ENCODE data around the gene UTS2.

Gene UTS2

DNA sequence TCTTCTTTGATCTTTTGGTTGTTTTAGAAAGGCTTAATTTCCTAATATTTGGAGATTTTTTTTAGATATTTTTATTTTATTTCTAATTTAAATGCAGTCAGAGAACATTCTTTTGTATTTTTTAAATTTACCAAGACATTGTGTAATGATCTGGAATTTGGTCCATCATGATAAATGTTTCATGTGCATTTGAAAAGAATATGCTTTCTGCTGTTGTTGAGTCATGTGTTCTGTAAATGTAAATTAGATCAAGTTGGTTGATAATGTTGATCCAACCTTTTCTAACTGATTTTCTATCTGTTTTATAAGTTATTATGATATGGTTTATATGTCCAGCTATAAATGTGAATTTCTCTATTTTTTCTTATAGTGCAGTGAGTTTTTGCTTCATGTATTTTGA lies 19.8 kb downstream of the UTS2 start:
- Histone ChIP-seq H3K27ac (ENCODE audit: low read length) (no peak overlapping the region), H3K4me1 (ENCODE audit: insufficient read depth, low read length) (no peaks in the 10 kb centered on the region), H3K9ac (ENCODE audit: low read depth, low read length) (no peak overlapping the region), H3K4me3 (ENCODE audit: low read length) (no peak overlapping the region), H3K36me3 (ENCODE audit: insufficient read depth, low read depth, low read length) (peaks cover 40% of the 10 kb centered on the region), H3K27me3 (ENCODE audit: insufficient read depth, low read length) (no peaks in the 10 kb centered on the region), H3K9me3 (ENCODE audit: insufficient read depth, low read depth, low read length) (peaks cover 4% of the 10 kb centered on the region; the same call in 1 of the 2 replicates)

DNA sequence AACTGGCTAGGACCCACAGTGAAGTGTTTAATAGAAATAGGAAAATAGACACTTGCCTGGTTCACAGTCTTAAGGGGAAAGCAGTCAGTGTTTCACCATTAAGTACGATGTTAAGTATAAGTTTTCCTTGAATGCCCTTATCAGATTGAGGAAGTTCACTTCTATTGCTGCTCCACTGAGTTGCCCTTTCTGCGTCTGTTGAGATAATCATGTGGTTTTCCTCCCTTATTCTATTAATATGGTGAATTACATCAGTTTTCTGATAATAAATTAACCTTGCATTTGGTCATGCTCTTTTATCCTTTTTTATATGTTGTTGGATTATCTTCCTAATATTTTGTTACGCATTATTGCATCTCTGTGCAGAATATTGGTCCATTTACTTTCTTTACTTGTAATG lies 21.4 kb downstream of the UTS2 start:
- no peaks in the 10 kb centered on the region for H3K9me3 ChIP-seq (ENCODE audit: insufficient read depth, low read depth, low read length)
- H3K36me3 ChIP-seq (ENCODE audit: insufficient read depth, low read depth, low read length): peaks cover 36% of the 10 kb centered on the region
- H3K27me3 ChIP-seq (ENCODE audit: insufficient read depth, low read length): no peaks in the 10 kb centered on the region
- no peak overlapping the region for H3K4me3 ChIP-seq (ENCODE audit: low read length)
- H3K27ac ChIP-seq (ENCODE audit: low read length): no peak overlapping the region
- no peaks in the 10 kb centered on the region for H3K4me1 ChIP-seq (ENCODE audit: insufficient read depth, low read length)
- H3K9ac ChIP-seq (ENCODE audit: low read depth, low read length): no peak overlapping the region

DNA sequence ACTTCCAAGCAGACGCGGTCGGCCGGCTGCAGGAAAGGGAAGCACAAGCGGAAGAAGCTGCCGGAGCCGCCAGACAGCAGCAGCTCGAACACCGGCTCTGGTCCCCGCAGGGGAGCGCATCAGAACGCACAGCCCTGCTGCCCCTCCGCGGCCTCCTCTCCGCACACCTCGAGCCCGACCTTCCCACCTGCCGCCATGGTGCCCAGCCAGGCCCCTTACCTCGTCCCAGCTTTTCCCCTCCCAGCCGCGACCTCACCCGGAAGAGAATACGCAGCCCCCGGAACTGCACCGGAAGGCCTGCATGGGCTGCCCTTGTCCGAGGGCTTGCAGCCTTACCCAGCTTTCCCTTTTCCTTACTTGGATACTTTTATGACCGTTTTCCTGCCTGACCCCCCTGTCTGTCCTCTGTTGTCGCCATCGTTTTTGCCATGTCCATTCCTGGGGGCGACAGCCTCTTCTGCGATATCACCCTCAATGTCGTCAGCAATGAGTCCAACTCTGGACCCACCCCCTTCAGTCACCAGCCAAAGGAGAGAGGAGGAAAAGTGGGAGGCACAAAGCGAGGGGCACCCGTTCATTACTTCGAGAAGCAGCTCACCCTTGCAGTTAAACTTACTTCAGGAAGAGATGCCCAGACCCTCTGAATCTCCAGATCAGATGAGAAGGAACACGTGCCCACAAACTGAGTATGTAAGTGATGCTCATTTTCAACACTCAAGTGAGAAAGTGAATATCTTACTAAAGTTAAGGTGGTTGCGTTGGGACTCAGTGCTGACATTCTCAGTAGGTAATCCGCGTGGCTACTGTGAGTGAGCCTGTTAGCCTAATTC lies 25.5 kb downstream of the UTS2 start:
- Histone ChIP-seq H3K9ac (ENCODE audit: low read depth, low read length) (no peak overlapping the region), H3K27ac (ENCODE audit: low read length) (no peak overlapping the region), H3K9me3 (ENCODE audit: insufficient read depth, low read depth, low read length) (no peaks in the 10 kb centered on the region), H3K27me3 (ENCODE audit: insufficient read depth, low read length) (no peaks in the 10 kb centered on the region), H3K36me3 (ENCODE audit: insufficient read depth, low read depth, low read length) (peaks cover 36% of the 10 kb centered on the region), H3K4me3 (ENCODE audit: low read length) (no peak overlapping the region), H3K4me1 (ENCODE audit: insufficient read depth, low read length) (no peaks in the 10 kb centered on the region)

DNA sequence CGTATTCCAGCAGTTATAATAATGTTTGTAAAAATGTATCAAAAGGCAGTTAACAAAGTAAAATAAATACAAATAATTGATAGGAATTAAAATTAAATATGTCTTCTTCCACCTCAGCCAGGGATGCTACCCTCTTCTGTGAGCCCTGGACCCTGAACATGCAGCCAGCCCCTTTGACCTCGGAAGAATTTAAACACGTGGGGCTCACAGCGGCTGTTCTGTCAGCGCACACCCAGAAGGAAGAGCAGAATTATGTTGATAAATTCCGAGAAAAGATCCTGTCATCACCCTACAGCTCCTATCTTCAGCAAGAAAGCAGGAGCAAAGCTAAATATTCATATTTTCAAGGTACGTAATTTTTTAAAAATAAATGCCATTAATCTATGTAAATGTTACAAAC lies 26.5 kb downstream of the UTS2 start:
- H3K4me3 ChIP-seq (ENCODE audit: low read length): no peak overlapping the region
- H3K9ac ChIP-seq (ENCODE audit: low read depth, low read length): no peak overlapping the region

DNA sequence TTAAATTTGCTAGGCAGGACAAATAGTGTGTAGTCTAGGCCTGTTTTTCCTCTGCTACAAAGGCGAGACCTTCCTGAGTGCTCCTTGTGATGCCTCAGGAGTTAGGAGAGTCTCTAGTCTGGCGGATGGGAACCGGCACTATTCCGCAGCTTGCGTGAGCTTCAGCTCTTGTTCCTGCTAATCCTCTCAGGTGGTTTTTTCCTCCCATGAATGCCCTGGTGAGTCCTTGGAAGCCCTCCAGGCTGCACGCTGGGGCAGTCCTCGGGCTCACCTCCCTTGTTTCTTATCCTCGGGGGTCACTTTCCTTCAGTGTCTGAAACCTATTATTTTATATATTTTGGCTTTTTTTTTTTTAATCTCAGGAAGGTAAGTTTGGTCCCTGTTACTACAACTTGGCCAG lies 28.2 kb downstream of the UTS2 start:
- no peaks in the 10 kb centered on the region for H3K4me1 ChIP-seq (ENCODE audit: insufficient read depth, low read length)
- no peaks in the 10 kb centered on the region for H3K27me3 ChIP-seq (ENCODE audit: insufficient read depth, low read length)
- no peak overlapping the region for H3K27ac ChIP-seq (ENCODE audit: low read length)
- no peak overlapping the region for H3K4me3 ChIP-seq (ENCODE audit: low read length)
- peaks cover 45% of the 10 kb centered on the region for H3K36me3 ChIP-seq (ENCODE audit: insufficient read depth, low read depth, low read length)
- H3K9me3 ChIP-seq (ENCODE audit: insufficient read depth, low read depth, low read length): no peaks in the 10 kb centered on the region
- no peak overlapping the region for H3K9ac ChIP-seq (ENCODE audit: low read depth, low read length)

More for the DNA sequence above, 26.5 kb downstream of the UTS2 start:
- H3K27ac ChIP-seq (ENCODE audit: low read length): no peak overlapping the region
- H3K27me3 ChIP-seq (ENCODE audit: insufficient read depth, low read length): no peaks in the 10 kb centered on the region
- no peaks in the 10 kb centered on the region for H3K4me1 ChIP-seq (ENCODE audit: insufficient read depth, low read length)
- peaks cover 37% of the 10 kb centered on the region for H3K36me3 ChIP-seq (ENCODE audit: insufficient read depth, low read depth, low read length)
- no peaks in the 10 kb centered on the region for H3K9me3 ChIP-seq (ENCODE audit: insufficient read depth, low read depth, low read length)

DNA sequence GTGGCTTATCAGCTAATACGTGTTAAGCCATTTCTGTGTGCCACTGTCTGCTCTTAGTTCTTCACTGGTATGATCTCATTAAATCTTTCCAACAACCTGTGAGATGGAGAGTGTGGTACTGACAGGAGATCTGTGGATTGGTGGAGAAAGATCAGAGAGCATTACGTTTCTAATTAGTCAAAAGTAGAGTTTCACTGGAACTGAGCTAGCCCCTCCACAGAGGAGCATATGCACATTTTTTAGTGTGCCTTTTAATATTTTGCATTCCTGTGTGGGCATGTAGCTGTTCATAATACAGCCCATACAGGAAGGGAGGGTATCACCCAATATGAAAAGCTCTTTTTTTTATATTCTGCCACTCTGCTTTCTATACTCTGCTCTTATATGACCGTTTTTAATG lies 31.6 kb downstream of the UTS2 start:
- H3K4me3 ChIP-seq (ENCODE audit: low read length): no peak overlapping the region
- no peaks in the 10 kb centered on the region for H3K27me3 ChIP-seq (ENCODE audit: insufficient read depth, low read length)
- no peak overlapping the region for H3K9ac ChIP-seq (ENCODE audit: low read depth, low read length)
- no peaks in the 10 kb centered on the region for H3K9me3 ChIP-seq (ENCODE audit: insufficient read depth, low read depth, low read length)
- H3K36me3 ChIP-seq (ENCODE audit: insufficient read depth, low read depth, low read length): peaks cover 32% of the 10 kb centered on the region
- H3K4me1 ChIP-seq (ENCODE audit: insufficient read depth, low read length): no peaks in the 10 kb centered on the region
- H3K27ac ChIP-seq (ENCODE audit: low read length): no peak overlapping the region

DNA sequence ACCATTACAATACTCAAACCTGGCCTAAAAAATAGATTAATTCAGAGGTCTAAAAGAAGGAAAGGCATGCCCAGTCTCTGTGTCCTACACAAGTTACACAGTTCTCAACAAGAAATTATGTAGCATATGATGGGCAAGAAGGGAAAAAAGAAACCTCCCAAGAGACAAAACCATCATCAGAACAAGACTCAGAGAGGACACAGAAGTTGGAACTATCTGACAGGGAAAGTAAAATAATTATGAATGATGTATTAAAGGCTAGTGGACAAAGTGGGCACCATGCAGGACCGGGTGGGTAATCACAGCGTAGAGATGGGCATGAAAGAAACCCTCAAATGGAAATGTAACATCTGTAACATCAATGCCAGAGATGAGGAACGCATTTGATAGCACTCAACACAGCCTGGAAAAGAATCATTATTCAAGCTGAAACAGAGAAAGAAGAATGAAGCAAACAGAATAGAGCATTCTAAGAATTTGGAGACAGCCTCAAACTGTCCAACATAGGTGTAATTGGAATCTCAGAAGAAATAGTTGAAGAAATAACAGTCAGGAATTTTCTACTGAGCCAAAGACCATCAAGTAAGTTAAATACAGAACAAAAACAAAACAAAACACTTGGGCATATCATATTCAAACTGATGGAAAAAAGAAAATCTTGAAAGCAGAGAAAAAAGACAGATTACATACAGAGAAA lies 39.0 kb downstream of the UTS2 start:
- no peak overlapping the region for H3K27ac ChIP-seq (ENCODE audit: low read length)
- H3K9me3 ChIP-seq (ENCODE audit: insufficient read depth, low read depth, low read length): peaks cover 18% of the 10 kb centered on the region
- no peaks in the 10 kb centered on the region for H3K27me3 ChIP-seq (ENCODE audit: insufficient read depth, low read length)
- no peaks in the 10 kb centered on the region for H3K4me1 ChIP-seq (ENCODE audit: insufficient read depth, low read length)
- H3K4me3 ChIP-seq (ENCODE audit: low read length): no peak overlapping the region
- peaks cover 39% of the 10 kb centered on the region for H3K36me3 ChIP-seq (ENCODE audit: insufficient read depth, low read depth, low read length)
- H3K9ac ChIP-seq (ENCODE audit: low read depth, low read length): no peak overlapping the region

DNA sequence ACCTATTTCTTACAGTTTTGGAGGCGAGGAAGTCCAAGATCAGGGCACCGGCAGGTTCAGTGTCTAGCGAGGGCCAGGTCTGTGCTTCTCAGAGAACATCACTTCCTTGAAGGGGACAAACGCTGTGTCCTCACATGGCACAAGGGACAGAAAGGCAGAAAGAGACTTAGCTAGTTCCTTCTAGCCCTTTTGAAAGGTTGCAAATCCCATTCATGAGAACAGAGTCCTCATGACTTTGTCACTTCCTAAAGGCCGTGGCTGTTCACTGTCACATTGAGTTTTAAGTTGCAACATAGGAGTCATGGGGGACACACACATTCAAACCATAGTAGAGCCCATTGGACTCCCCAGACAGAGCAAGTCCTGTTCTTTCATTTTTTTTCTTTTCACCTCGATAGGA lies 41.4 kb downstream of the UTS2 start:
- Histone ChIP-seq H3K4me1 (ENCODE audit: insufficient read depth, low read length) (no peaks in the 10 kb centered on the region), H3K4me3 (ENCODE audit: low read length) (no peak overlapping the region), H3K9ac (ENCODE audit: low read depth, low read length) (no peak overlapping the region), H3K27ac (ENCODE audit: low read length) (no peak overlapping the region), H3K27me3 (ENCODE audit: insufficient read depth, low read length) (no peaks in the 10 kb centered on the region), H3K36me3 (ENCODE audit: insufficient read depth, low read depth, low read length) (peaks cover 44% of the 10 kb centered on the region), H3K9me3 (ENCODE audit: insufficient read depth, low read depth, low read length) (peaks cover 18% of the 10 kb centered on the region)

DNA sequence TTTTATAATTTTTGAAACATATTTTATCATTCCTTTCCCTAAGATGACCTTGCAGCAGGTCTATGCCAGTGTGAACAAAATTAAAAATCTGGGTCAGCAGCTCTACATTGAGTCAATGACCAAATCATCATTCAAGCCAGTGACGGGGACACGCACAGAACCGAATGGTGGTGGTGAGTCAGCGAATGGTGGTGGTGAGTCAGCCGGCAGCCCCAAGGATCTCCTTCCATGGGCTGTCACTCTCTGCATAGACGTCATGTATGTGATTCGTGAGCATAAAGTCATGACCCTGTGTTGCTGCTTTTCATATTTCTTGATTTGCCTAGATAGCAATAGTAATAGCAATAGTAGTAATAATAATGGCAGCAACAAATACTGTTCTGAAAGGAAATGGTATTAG lies 42.5 kb downstream of the UTS2 start:
- no peaks in the 10 kb centered on the region for H3K27me3 ChIP-seq (ENCODE audit: insufficient read depth, low read length)
- H3K27ac ChIP-seq (ENCODE audit: low read length): no peak overlapping the region
- peaks cover 44% of the 10 kb centered on the region for H3K36me3 ChIP-seq (ENCODE audit: insufficient read depth, low read depth, low read length)
- H3K9ac ChIP-seq (ENCODE audit: low read depth, low read length): no peak overlapping the region
- H3K9me3 ChIP-seq (ENCODE audit: insufficient read depth, low read depth, low read length): peaks cover 18% of the 10 kb centered on the region
- no peak overlapping the region for H3K4me3 ChIP-seq (ENCODE audit: low read length)
- H3K4me1 ChIP-seq (ENCODE audit: insufficient read depth, low read length): no peaks in the 10 kb centered on the region

DNA sequence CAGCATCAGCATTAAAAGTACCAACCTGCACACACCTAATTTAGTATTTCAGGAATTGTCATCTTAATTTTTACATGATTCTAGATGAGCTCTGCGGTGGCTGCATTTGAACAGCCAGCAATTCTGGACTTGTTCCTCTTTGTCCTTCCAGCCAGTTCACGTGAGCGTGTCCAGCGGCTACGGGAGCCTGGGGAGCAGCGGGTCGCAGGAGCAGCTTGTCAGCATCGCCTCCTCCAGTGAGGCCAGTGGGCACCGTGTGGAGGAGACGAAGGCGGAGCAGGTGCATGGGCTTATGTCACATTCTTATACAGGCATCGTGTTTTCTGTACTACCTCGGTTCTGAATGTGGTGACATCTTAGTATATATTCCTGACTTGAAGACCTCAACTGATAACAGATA lies 43.1 kb downstream of the UTS2 start:
- Histone ChIP-seq H3K4me3 (ENCODE audit: low read length) (no peak overlapping the region), H3K36me3 (ENCODE audit: insufficient read depth, low read depth, low read length) (peaks cover 44% of the 10 kb centered on the region), H3K9me3 (ENCODE audit: insufficient read depth, low read depth, low read length) (peaks cover 18% of the 10 kb centered on the region), H3K9ac (ENCODE audit: low read depth, low read length) (no peak overlapping the region), H3K4me1 (ENCODE audit: insufficient read depth, low read length) (no peaks in the 10 kb centered on the region), H3K27me3 (ENCODE audit: insufficient read depth, low read length) (no peaks in the 10 kb centered on the region), H3K27ac (ENCODE audit: low read length) (no peak overlapping the region)

DNA sequence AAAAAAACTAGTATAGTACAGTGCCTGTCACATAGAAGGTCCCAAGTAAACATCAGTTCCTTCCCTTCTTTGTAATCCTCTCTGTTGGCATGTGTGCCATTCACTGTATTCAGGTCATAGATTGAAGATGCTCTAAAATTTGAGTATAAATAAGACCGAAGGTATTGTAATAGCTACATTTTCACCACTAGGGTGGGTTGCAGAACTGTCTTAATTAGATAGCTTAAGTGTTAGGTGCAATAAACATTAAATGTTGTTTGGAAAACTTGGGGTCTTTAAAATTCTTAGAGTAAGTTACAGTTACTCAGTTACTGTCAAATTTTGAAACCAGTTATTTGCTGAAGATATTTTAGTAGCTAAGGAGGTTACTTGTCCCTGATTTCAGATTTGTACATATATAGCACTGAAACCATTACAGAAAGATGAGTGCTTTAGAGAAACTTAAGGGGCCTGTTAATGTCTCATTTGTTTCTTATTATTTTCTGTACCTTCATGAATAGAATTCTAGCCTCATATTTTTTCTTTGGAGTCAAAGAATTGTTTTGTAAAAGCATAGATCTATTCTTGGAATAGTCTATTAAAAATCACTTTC lies 44.5 kb downstream of the UTS2 start:
- no peaks in the 10 kb centered on the region for H3K4me1 ChIP-seq (ENCODE audit: insufficient read depth, low read length)
- no peak overlapping the region for H3K4me3 ChIP-seq (ENCODE audit: low read length)
- H3K27me3 ChIP-seq (ENCODE audit: insufficient read depth, low read length): no peaks in the 10 kb centered on the region

DNA sequence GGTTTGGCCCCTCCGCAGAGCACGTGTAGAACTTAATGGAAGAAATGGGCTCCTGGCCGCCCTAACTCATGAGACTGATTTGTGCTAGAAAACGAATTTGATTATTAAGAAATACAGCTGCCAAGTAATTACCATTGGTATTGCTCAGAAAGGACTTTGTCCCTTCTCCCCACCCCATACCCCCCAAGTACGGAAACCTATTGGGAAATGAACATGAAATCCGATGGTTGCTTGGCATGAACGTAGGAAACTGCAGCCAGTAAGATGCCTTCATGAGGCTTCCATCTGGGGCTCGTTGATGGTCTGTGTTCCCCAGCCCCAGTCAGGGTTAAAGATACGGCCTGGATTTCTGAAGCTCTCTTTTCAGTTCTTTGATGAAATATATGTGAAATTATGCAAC lies 47.4 kb downstream of the UTS2 start:
- Histone ChIP-seq H3K4me1 (ENCODE audit: insufficient read depth, low read length) (no peaks in the 10 kb centered on the region; the same call in 1 of the 2 replicates), H3K9ac (ENCODE audit: low read depth, low read length) (no peak overlapping the region), H3K9me3 (ENCODE audit: insufficient read depth, low read depth, low read length) (no peaks in the 10 kb centered on the region), H3K27me3 (ENCODE audit: insufficient read depth, low read length) (no peaks in the 10 kb centered on the region), H3K36me3 (ENCODE audit: insufficient read depth, low read depth, low read length) (peaks cover 42% of the 10 kb centered on the region), H3K27ac (ENCODE audit: low read length) (no peak overlapping the region), H3K4me3 (ENCODE audit: low read length) (no peak overlapping the region)

More for the DNA sequence above, 44.5 kb downstream of the UTS2 start:
- Histone ChIP-seq H3K27ac (ENCODE audit: low read length) (no peak overlapping the region), H3K36me3 (ENCODE audit: insufficient read depth, low read depth, low read length) (peaks cover 46% of the 10 kb centered on the region), H3K9ac (ENCODE audit: low read depth, low read length) (no peak overlapping the region), H3K9me3 (ENCODE audit: insufficient read depth, low read depth, low read length) (peaks cover 8% of the 10 kb centered on the region)

All from iPS-20b (cell line).